SU-DHL-6 (cell line): ENCODE measurements around the gene ADAM19.

Experiments
- H2AFZ ChIP-seq: fragments of 200-600 bp; sonication (generic); 2 replicates; pipeline ENCODE4 v1.6.1; 2014; ENCODE audit warnings: low read depth, mild to moderate bottlenecking, moderate library complexity, mixed read lengths, antibody characterized with exemption, low read length; ENCODE audit not compliant: severe bottlenecking
- H3F3A ChIP-seq: fragments of 200-600 bp; shearing (Covaris generic); 2 replicates; pipeline ENCODE4 v1.6.0; 2016; ENCODE audit warnings: antibody characterized with exemption, mild to moderate bottlenecking; ENCODE audit not compliant: insufficient read depth
- H3K27ac ChIP-seq: fragments of 200-600 bp; sonication (generic); 2 replicates; pipeline ENCODE4 v1.5.1; 2016; ENCODE audit warnings: low read depth, mild to moderate bottlenecking, low read length, moderate library complexity, mixed read lengths
- H3K27me3 ChIP-seq: fragments of 200-600 bp; sonication (generic), shearing (Covaris generic); 2 replicates; pipeline ENCODE4 v1.6.0; 2014; ENCODE audit warnings: mild to moderate bottlenecking, low read length
- H3K36me3 ChIP-seq: fragments of 200-600 bp; sonication (generic); 2 replicates; pipeline ENCODE4 v1.6.1; 2014; ENCODE audit warnings: mild to moderate bottlenecking, low read length, mixed read lengths
- H3K4me2 ChIP-seq: fragments of 300-600, 200-600 bp; shearing (Covaris generic), sonication (generic); 2 replicates; pipeline ENCODE4 v1.6.0; 2014; ENCODE audit warnings: low read length, low read depth, mild to moderate bottlenecking; ENCODE audit not compliant: poor library complexity, severe bottlenecking
- H3K4me3 ChIP-seq: fragments of 200-600 bp; sonication (generic); 2 replicates; pipeline ENCODE4 v1.5.1; 2014; ENCODE audit warnings: antibody characterized with exemption, low read length, mild to moderate bottlenecking, mixed read lengths; ENCODE audit not compliant: insufficient read depth, poor library complexity, severe bottlenecking
- H3K79me2 ChIP-seq: fragments of 200-600 bp; sonication (generic); 2 replicates; pipeline ENCODE4 v1.6.1; 2014; ENCODE audit warnings: mild to moderate bottlenecking, low read length, moderate library complexity; ENCODE audit not compliant: insufficient read depth
- H3K9ac ChIP-seq: fragments of 200-600 bp; sonication (generic); 2 replicates; pipeline ENCODE4 v1.7.0; 2014; ENCODE audit warnings: mild to moderate bottlenecking, low read length
- H3K9me2 ChIP-seq: fragments of 200-600 bp; sonication (generic); replicated peaks from 2 replicates; pipeline ENCODE4 v1.6.1; 2014; ENCODE audit warnings: low read length; ENCODE audit not compliant: insufficient read depth
- H3K9me3 ChIP-seq: fragments of 200-600 bp; sonication (generic); 2 replicates; pipeline ENCODE4 v1.6.1; 2014; ENCODE audit warnings: low read length, mixed read lengths; ENCODE audit not compliant: insufficient read depth
- H4K20me1 ChIP-seq: fragments of 200-600 bp; sonication (generic); 2 replicates; pipeline ENCODE4 v1.6.1; 2014; ENCODE audit warnings: low read depth, mild to moderate bottlenecking, antibody characterized with exemption, low read length, moderate library complexity, mixed read lengths
- CTCF ChIP-seq: fragments of 200-600 bp; sonication (generic); IDR thresholded peaks from one replicate; pipeline ENCODE4 v1.5.1; 2017; ENCODE audit warnings: antibody characterized with exemption, mild to moderate bottlenecking, low read length, moderate library complexity; ENCODE audit not compliant: insufficient read depth, poor library complexity, severe bottlenecking
- EZH2phosphoT487 ChIP-seq: fragments of 200-600 bp; sonication (generic), shearing (Covaris generic); conservative IDR thresholded peaks from 2 replicates; pipeline ENCODE4 v1.6.1; 2018; ENCODE audit warnings: mild to moderate bottlenecking, antibody characterized with exemption, low read length, moderate library complexity, mixed read lengths

The ADAM19 gene

GRCh38 chr5:157593052-157593757, 17.6 kb upstream of the ADAM19 start:
- Histone ChIP-seq H3F3A (peaks cover 20% of the 10 kb centered on the region), H3K9me2 (no peaks in the 10 kb centered on the region), H3K9me3 (no peaks in the 10 kb centered on the region), H3K27ac (peak overlapping the region; percentile 43), H4K20me1 (no peaks in the 10 kb centered on the region), H3K4me2 (peak overlapping the region; percentile 72), H3K79me2 (no peaks in the 10 kb centered on the region), H3K36me3 (no peaks in the 10 kb centered on the region), H3K4me3 (peak overlapping the region; percentile 45), H3K9ac (peak overlapping the region; percentile 43), H3K27me3 (no peaks in the 10 kb centered on the region), H2AFZ (peak overlapping the region; percentile 87)
- TF ChIP-seq EZH2phosphoT487 (no peak), CTCF (no peak)

GRCh38 chr5:157592594-157592993, 17.0 kb upstream of the ADAM19 start:
- TF ChIP-seq EZH2phosphoT487 (no peak), CTCF (no peak)
- Histone ChIP-seq H3K9me2 (no peaks in the 10 kb centered on the region), H3K4me2 (peak overlapping the region; percentile 72), H3K4me3 (peak overlapping the region; percentile 45), H3K27ac (peak overlapping the region; percentile 43), H2AFZ (peak overlapping the region; percentile 87), H3K9ac (peak overlapping the region; percentile 43), H4K20me1 (no peaks in the 10 kb centered on the region), H3K36me3 (no peaks in the 10 kb centered on the region), H3K79me2 (no peaks in the 10 kb centered on the region), H3K9me3 (no peaks in the 10 kb centered on the region), H3K27me3 (no peaks in the 10 kb centered on the region), H3F3A (peaks cover 20% of the 10 kb centered on the region)

- Histone ChIP-seq H3K4me3 (no peak overlapping the region), H2AFZ (no peak overlapping the region), H3F3A (peaks cover 17% of the 10 kb centered on the region), H3K36me3 (no peaks in the 10 kb centered on the region), H3K9me2 (no peaks in the 10 kb centered on the region), H3K9me3 (no peaks in the 10 kb centered on the region), H3K4me2 (no peak overlapping the region), H3K9ac (no peak overlapping the region), H3K27me3 (no peaks in the 10 kb centered on the region), H3K79me2 (no peaks in the 10 kb centered on the region), H4K20me1 (no peaks in the 10 kb centered on the region), H3K27ac (no peak overlapping the region)
- TF ChIP-seq CTCF (no peak), EZH2phosphoT487 (no peak)
Measured at GRCh38 chr5:157590478-157590877, 14.9 kb upstream of the ADAM19 start.
